HepG2 (cell line): ENCODE measurements around the gene GPD1. TPM values are rescaled to one million over a fixed set of nuclear protein-coding genes. Genes with fewer than 3 reads are reported as not detected.

ENCODE experiments used
- ATAC-seq: fragments of 200-7000 bp; cut with Tn5 transposase; 3 replicates; pipeline ENCODE4 v1.9.1; 2020; ENCODE audit warnings: mild to moderate bottlenecking, moderate library complexity
- Bru-seq: library from RNA; stranded (reverse); fragments of 400-500 nt; gene quantifications from one replicate; lab custom pipeline; 2021; lab: Mats Ljungman, UMichigan
- BruChase-seq, 2 experiments: library from RNA; stranded (reverse); fragments of 400-500 nt; gene quantifications; one replicate each; lab custom pipeline; 2021; lab: Mats Ljungman, UMichigan
- BruUV-seq: library from RNA; stranded (reverse); fragments of 400-500 nt; replicated peaks from 2 replicates; lab custom pipeline; 2021; lab: Mats Ljungman, UMichigan
- CTCF ChIA-PET: fragments of 300-600 bp; formaldehyde crosslinking; extraction: SDS; loops from one replicate; lab custom pipeline; 2021; ENCODE audit warnings: low total read pairs, inconsistent platforms, low intra/inter-chr PET ratio; lab: Yijun Ruan, JAX
- POLR2A ChIA-PET: fragments of 350-600 bp; sonication (Branson Sonifier 250); formaldehyde crosslinking; loops from one replicate; lab custom pipeline; 2020; ENCODE audit warnings: antibody characterized with exemption, inconsistent platforms; lab: Yijun Ruan, JAX
- DNase-seq: peaks from one replicate; pipeline ENCODE4 v3.0.0-alpha.2; 2015; ENCODE audit warnings: low spot score
- FAIRE-seq: peaks from 3 replicates; lab custom pipeline; 2011; peaks lifted over from hg19 to GRCh38; lab: Jason Lieb, UNC
- H2AFZ ChIP-seq: one replicate; pipeline ENCODE4 v1.6.1; 2011; ENCODE audit warnings: low read length, inconsistent platforms
- H3K27ac ChIP-seq: fragments of 300-600 bp; 3 replicates; pipeline ENCODE4 v1.8.0; 2011; ENCODE audit warnings: mixed run types, mild to moderate bottlenecking, mixed read lengths, low read length, inconsistent platforms; ENCODE audit not compliant: insufficient read depth; ENCODE audit errors: extremely low read length
- H3K27me3 ChIP-seq, 2 experiments: fragments of 200-600 bp in 1 of 2; 2 replicates in 1 of 2; 3 replicates in 1 of 2; pipeline versions ENCODE4 v1.6.0 to v1.8.0; 2011; ENCODE audit warnings: low read length in 2 of 2, mild to moderate bottlenecking in 2 of 2, moderate library complexity in 2 of 2, inconsistent platforms in 1 of 2; ENCODE audit not compliant: insufficient read depth in 2 of 2, control insufficient read depth in 1 of 2
- H3K36me3 ChIP-seq, 2 experiments: fragments of 200-600 bp in 1 of 2; replicated peaks in 1 of 2; 2 replicates in 1 of 2; 3 replicates in 1 of 2; pipeline versions ENCODE4 v1.5.1 to v1.8.0; 2011; ENCODE audit warnings: low read length in 2 of 2, inconsistent platforms in 1 of 2; ENCODE audit not compliant: insufficient read depth in 2 of 2, control insufficient read depth in 1 of 2
- H3K4me1 ChIP-seq: 2 replicates; pipeline ENCODE4 v1.5.1; 2012; ENCODE audit warnings: low read length, inconsistent platforms; ENCODE audit not compliant: insufficient read depth
- H3K4me2 ChIP-seq: 2 replicates; pipeline ENCODE4 v1.6.0; 2011; ENCODE audit warnings: low read depth, low read length, inconsistent platforms
- H3K4me3 ChIP-seq, 3 experiments: fragments of 200-600 bp in 1 of 3; sonication (generic), shearing (Covaris generic) in 1 of 3; replicated peaks in 1 of 3; 2 replicates each; pipeline ENCODE4 v1.5.1; 2011 to 2016; ENCODE audit warnings: low read length in 3 of 3, inconsistent platforms in 2 of 3, low read depth in 2 of 3, mild to moderate bottlenecking in 2 of 3, control low read depth in 1 of 3, mixed read lengths in 1 of 3; ENCODE audit not compliant: insufficient read depth in 1 of 3
- H3K79me2 ChIP-seq: one replicate; pipeline ENCODE4 v1.6.1; 2011; ENCODE audit warnings: low read length, inconsistent platforms; ENCODE audit not compliant: insufficient read depth
- H3K9ac ChIP-seq: 2 replicates; pipeline ENCODE4 v1.6.0; 2011; ENCODE audit warnings: mild to moderate bottlenecking, low read depth, low read length, inconsistent platforms; ENCODE audit not compliant: insufficient read depth
- H3K9me3 ChIP-seq: 2 replicates; pipeline ENCODE4 v1.5.1; 2012; ENCODE audit warnings: mild to moderate bottlenecking, low read length
- H4K20me1 ChIP-seq: 2 replicates; pipeline ENCODE4 v1.6.0; 2011; ENCODE audit warnings: inconsistent platforms, mild to moderate bottlenecking, low read length, moderate library complexity; ENCODE audit not compliant: insufficient read depth
- MXD4 ChIP-seq: IDR thresholded peaks from 2 replicates; pipeline ENCODE4 v1.6.1; 2016; ENCODE audit warnings: mild to moderate bottlenecking, missing biosample characterization, missing genetic modification reagents
- POLR2G ChIP-seq: fragments of 200-400 bp; formaldehyde crosslinking; IDR thresholded peaks from 2 replicates; pipeline ENCODE4 v1.6.1; 2018; ENCODE audit warnings: mild to moderate bottlenecking, low read depth, low read length, moderate library complexity
- SAP130 ChIP-seq: IDR thresholded peaks from 2 replicates; pipeline ENCODE4 v1.6.1; 2016; ENCODE audit warnings: low read depth
- SP1 ChIP-seq, 2 experiments: fragments of 450-650 bp in 1 of 2; sonication (generic) in 1 of 2; formaldehyde crosslinking in 1 of 2; IDR thresholded peaks; 2 replicates each; pipeline versions ENCODE4 v1.4.0 to v1.6.1; 2016 to 2020; ENCODE audit warnings: missing genetic modification reagents in 1 of 2
- TGIF2 ChIP-seq: IDR thresholded peaks from 2 replicates; pipeline ENCODE4 v1.6.1; 2016; ENCODE audit warnings: control low read depth, missing compliant biosample characterization
- ZBTB14 ChIP-seq: sonication (generic); formaldehyde crosslinking; IDR thresholded peaks from 2 replicates; pipeline ENCODE4 v1.4.0; 2020; ENCODE audit warnings: missing genetic modification reagents
- ZHX1 ChIP-seq: sonication (generic); formaldehyde crosslinking; IDR thresholded peaks from 2 replicates; pipeline ENCODE4 v1.8.1; 2022; ENCODE audit warnings: low read depth, mild to moderate bottlenecking, missing genetic modification reagents
- ZKSCAN1 ChIP-seq: fragments of 150-350 bp; IDR thresholded peaks from 2 replicates; pipeline ENCODE4 v1.6.1; 2014; ENCODE audit warnings: low read length
- ZNF574 ChIP-seq: sonication (generic); formaldehyde crosslinking; IDR thresholded peaks from 2 replicates; pipeline ENCODE4 v1.4.0; 2020; ENCODE audit warnings: missing genetic modification reagents
- ZNF781 ChIP-seq: sonication (generic); formaldehyde crosslinking; IDR thresholded peaks from 2 replicates; pipeline ENCODE4 v1.5.1; 2020; ENCODE audit warnings: borderline replicate concordance, mild to moderate bottlenecking, missing genetic modification reagents; ENCODE audit errors: not compliant biosample characterization
- WGBS: methylation state at CpG from one replicate; pipeline ENCODE4 v1.1.6; 2017; ENCODE audit warnings: low lambda C conversion rate; 5-methylcytosine and 5-hydroxymethylcytosine counted together
- in situ Hi-C: cut with HindIII; loops from 2 replicates; pipeline ENCODE4 v1.10.0; 2017; ENCODE audit warnings: low pct_unique_long_range_greater_than_20kb; ENCODE audit not compliant: extremely low pct_ligation_motif_present
- intact Hi-C: fragments of 100-400 bp; cut with micrococcal nuclease; formaldehyde crosslinking; loops from one replicate; pipeline ENCODE4 v1.10.0; 2022; ENCODE audit not compliant: unreplicated experiment
- long read RNA-seq, 2 experiments: library from RNA in 1 of 2; library from polyadenylated mRNA in 1 of 2; stranded (forward) in 1 of 2; unstranded in 1 of 2; transcript quantifications; one replicate each; pipeline ENCODE4 v2.0.0, GENCODE V29; 2019 to 2022
- polyA minus RNA-seq, 3 experiments: library from RNA; depleted of rRNA, polyadenylated mRNA; stranded (reverse); fragments of >200 nt; gene quantifications; 2 replicates each; pipeline ENCODE4 v1.2.3, GENCODE V29; 2011; ENCODE audit warnings: low replicate concordance in 1 of 3
- polyA plus RNA-seq, 8 experiments: library from polyadenylated mRNA; depleted of rRNA in 3 of 8; stranded (reverse) in 7 of 8; unstranded in 1 of 8; fragments of >200 nt; fragmentation: Illumina TruSeq in 4 of 8; extraction: Trizol in 4 of 8; gene quantifications; 2 replicates each; pipeline versions ENCODE4 v1.2.1 to v1.2.3, GENCODE V29; 2011 to 2016; ENCODE audit warnings: low read depth in 4 of 8, missing spikeins in 1 of 8, mixed read lengths in 1 of 8; ENCODE audit not compliant: insufficient read depth in 1 of 8
- total RNA-seq, 5 experiments: library from RNA; depleted of rRNA; stranded (reverse); fragments of >200 nt; fragmentation: Illumina TruSeq; extraction: Trizol; gene quantifications; 2 replicates each; pipeline ENCODE4 v1.2.3, GENCODE V29; 2016; ENCODE audit warnings: low read depth in 1 of 5

The GPD1 gene
- total RNA-seq (2016; rRNA removed; fragmentation: Illumina TruSeq; extraction: Trizol) (30.6 and 38.1 TPM in 2 replicates), polyA plus RNA-seq (2011; rRNA removed) (3.7 and 7.2 TPM in 2 replicates), polyA minus RNA-seq (2011; rRNA and poly(A)+ RNA removed; ENCODE audit: low replicate concordance) (2.2 and 5.6 TPM in 2 replicates), Bru-seq, nascent RNA (percentile 55 among the genes with signal in this experiment), BruChase-seq, experiment 1, labeled RNA remaining after a 6-hour chase (percentile 61 among the genes with signal in this experiment), BruChase-seq, experiment 2, labeled RNA remaining after a 2-hour chase (percentile 55 among the genes with signal in this experiment)
- 5.3 and 5.6 TPM in 2 replicates for total RNA-seq (2016; cell fraction: cytosol; rRNA removed; fragmentation: Illumina TruSeq; extraction: Trizol; ENCODE audit: low read depth)
- 31.5 and 38.6 TPM in 2 replicates for total RNA-seq (2016; cell fraction: insoluble cytoplasmic fraction; rRNA removed; fragmentation: Illumina TruSeq; extraction: Trizol)
- total RNA-seq (2016; cell fraction: membrane; rRNA removed; fragmentation: Illumina TruSeq; extraction: Trizol) = 8.7 and 10.6 TPM in 2 replicates
- 10.8 and 11.2 TPM in 2 replicates for total RNA-seq (2016; cell fraction: nucleus; rRNA removed; fragmentation: Illumina TruSeq; extraction: Trizol)
- polyA plus RNA-seq (2011; cell fraction: cytosol; rRNA removed) = 6.2 and 10.3 TPM in 2 replicates
- polyA plus RNA-seq (2011; cell fraction: nucleus; rRNA removed) = 4.8 and 7.4 TPM in 2 replicates
- polyA plus RNA-seq (2012) = 14.9 and 15.6 TPM in 2 replicates
- 4.0 and 4.8 TPM in 2 replicates for polyA plus RNA-seq (2016; cell fraction: cytosol; fragmentation: Illumina TruSeq; extraction: Trizol; ENCODE audit: low read depth)
- 25.5 and 29.7 TPM in 2 replicates for polyA plus RNA-seq (2016; cell fraction: insoluble cytoplasmic fraction; fragmentation: Illumina TruSeq; extraction: Trizol; ENCODE audit: low read depth)
- 6.4 and 7.3 TPM in 2 replicates for polyA plus RNA-seq (2016; cell fraction: membrane; fragmentation: Illumina TruSeq; extraction: Trizol; ENCODE audit: low read depth)
- polyA plus RNA-seq (2016; cell fraction: nucleus; fragmentation: Illumina TruSeq; extraction: Trizol; ENCODE audit: insufficient read depth, low read depth) = 14.8 and 19.3 TPM in 2 replicates
- polyA minus RNA-seq (2011; cell fraction: cytosol; rRNA and poly(A)+ RNA removed) = 2.0 and 3.5 TPM in 2 replicates
- polyA minus RNA-seq (2011; cell fraction: nucleus; rRNA and poly(A)+ RNA removed) = 5.7 and 8.7 TPM in 2 replicates
- long read RNA-seq, experiment 1, transcript GPD1-201 (8 exons, 3,082 nt) = major isoform, 22 of 29 reads
- long read RNA-seq, experiment 1, partial matches to known transcripts = 5 of 29 reads
- long read RNA-seq, experiment 1, other reads (novel, unspliced or antisense) = 2 of 29 reads
- long read RNA-seq, experiment 2, transcript GPD1-201 (8 exons, 3,082 nt) = major isoform, 15 of 35 reads
- long read RNA-seq, experiment 2, partial matches to known transcripts = 3 of 35 reads
- long read RNA-seq, experiment 2, other reads (novel, unspliced or antisense) = 17 of 35 reads

GRCh38 chr12:50103767-50104321, at the start of gene GPD1:
Gene GPD1, plus strand, starts transcription at chr12:50104008. Its CDS starts 43 bp downstream, at chr12:50104051.
- peak within 1 kb of the TSS; percentile 58 to 75 (median 64) for H3K4me3 ChIP-seq
- BruUV-seq = no TSS peak
- no peaks in the 10 kb centered on the region for H3K79me2 ChIP-seq
- H4K20me1 ChIP-seq = no peaks in the 10 kb centered on the region
- intact Hi-C loops (no loop called here), in situ Hi-C loops (no loop called here)
- DNase-seq (peak; percentile 67), ATAC-seq (peak; percentile 89), FAIRE-seq (peak; percentile 53)
- peaks cover 2 to 17% of the 10 kb centered on the region in 2 experiments; a peak in 4 of 5 replicates for H3K36me3 ChIP-seq
- H3K27ac ChIP-seq = peak within 1 kb of the TSS; percentile 73
- 0% methylated on average over 1 of the region's 13 CpGs for WGBS
- ChIA-PET CTCF (no interaction called here), POLR2A (interaction anchor here (0.8 to 4.6 kb wide), 10 partner anchors 8 to 297 kb away, joined by 3 to 93 read pairs (median 5); partner anchors contain the start of genes CERS5, COX14, LARP4 and SMARCD1)
- H3K9ac ChIP-seq = peak within 1 kb of the TSS; percentile 72
- H3K9me3 ChIP-seq = no peaks in the 10 kb centered on the region
- peaks cover 68% of the 10 kb centered on the region for H3K4me1 ChIP-seq
- no peaks in the 10 kb centered on the region for H3K27me3 ChIP-seq
- H3K4me2 ChIP-seq = peak within 1 kb of the TSS; percentile 96
- no peak within 1 kb of the TSS for H2AFZ ChIP-seq
- peak; percentile 85 for TF ChIP-seq POLR2G
- TF ChIP-seq ZNF781 = peak; percentile 59
- no peak for TF ChIP-seq SP1 (IDR thresholded peaks at IDR 0.05)
- TF ChIP-seq SP1 (CRISPR knock-in tag; IDR thresholded peaks at IDR 0.05) = peak; percentile 54; the same call in 1 of the 2 replicates
- peak; percentile 97 for TF ChIP-seq SAP130 (CRISPR knock-in tag)
- peak; percentile 63; the same call in 1 of the 2 replicates for TF ChIP-seq ZNF574 (CRISPR knock-in tag)
- TF ChIP-seq ZBTB14 (CRISPR knock-in tag) = no peak
- TF ChIP-seq ZHX1 = 0 out of 2 replicates have a peak, but pooled peaks have one; percentile 55
- peak; percentile 98 for TF ChIP-seq MXD4 (CRISPR knock-in tag)
- no peak for TF ChIP-seq ZKSCAN1
- TF ChIP-seq TGIF2 (CRISPR knock-in tag) = 0 out of 2 replicates have a peak, but pooled peaks have one; percentile 24
